ENCODE results near the gene CACTIN.

CACTIN gene

GRCh38 chr19:3580156-3580934, 46.2 kb downstream of the CACTIN start:
- Histone ChIP-seq H3K9me3 (ENCODE audit: control insufficient read depth, low read length) (no peaks in the 10 kb centered on the region), H3K4me3 (ENCODE audit: extremely low read depth, insufficient read depth, low read length, poor library complexity, severe bottlenecking) (no peak overlapping the region), H3K36me3 (ENCODE audit: control insufficient read depth, insufficient read depth, low read length) (peaks cover 7% of the 10 kb centered on the region), H3K27ac (ENCODE audit: low read depth, low read length, severe bottlenecking) (peak overlapping the region; percentile 46), H3K4me1 (ENCODE audit: control insufficient read depth, insufficient read depth, low read length, poor library complexity, severe bottlenecking) (peaks cover 18% of the 10 kb centered on the region)
- WGBS, 2 experiments (ENCODE audit: insufficient coverage in 2 of 2): 73 to 77% methylated on average over 6 to 10 of the region's 11 CpGs

GRCh38 chr19:3578390-3578789, 48.2 kb downstream of the CACTIN start:
- 79 to 91% methylated on average over 9 to 12 of the region's 17 CpGs for WGBS, 2 experiments (ENCODE audit: insufficient coverage in 2 of 2)
- peaks cover 20% of the 10 kb centered on the region for H3K36me3 ChIP-seq (ENCODE audit: control insufficient read depth, insufficient read depth, low read length)
- no peak overlapping the region for H3K4me3 ChIP-seq (ENCODE audit: extremely low read depth, insufficient read depth, low read length, poor library complexity, severe bottlenecking)
- H3K27ac ChIP-seq (ENCODE audit: low read depth, low read length, severe bottlenecking): no peak overlapping the region
- H3K4me1 ChIP-seq (ENCODE audit: control insufficient read depth, insufficient read depth, low read length, poor library complexity, severe bottlenecking): peaks cover 18% of the 10 kb centered on the region
- H3K9me3 ChIP-seq (ENCODE audit: control insufficient read depth, low read length): no peaks in the 10 kb centered on the region

- Histone ChIP-seq H3K4me3 (ENCODE audit: extremely low read depth, insufficient read depth, low read length, poor library complexity, severe bottlenecking) (no peak overlapping the region), H3K27ac (ENCODE audit: low read depth, low read length, severe bottlenecking) (no peak overlapping the region), H3K4me1 (ENCODE audit: control insufficient read depth, insufficient read depth, low read length, poor library complexity, severe bottlenecking) (peaks cover 18% of the 10 kb centered on the region), H3K36me3 (ENCODE audit: control insufficient read depth, insufficient read depth, low read length) (peaks cover 20% of the 10 kb centered on the region), H3K9me3 (ENCODE audit: control insufficient read depth, low read length) (no peaks in the 10 kb centered on the region)
- WGBS, 2 experiments (ENCODE audit: insufficient coverage in 2 of 2): 77 to 86% methylated on average over 49 to 54 of the region's 60 CpGs
Observed at GRCh38 chr19:3577723-3578344, 48.8 kb downstream of the CACTIN start.

- peaks cover 20% of the 10 kb centered on the region for H3K36me3 ChIP-seq (ENCODE audit: control insufficient read depth, insufficient read depth, low read length)
- H3K4me1 ChIP-seq (ENCODE audit: control insufficient read depth, insufficient read depth, low read length, poor library complexity, severe bottlenecking): peaks cover 24% of the 10 kb centered on the region
- peak overlapping the region; percentile 25 for H3K4me3 ChIP-seq (ENCODE audit: extremely low read depth, insufficient read depth, low read length, poor library complexity, severe bottlenecking)
- H3K27ac ChIP-seq (ENCODE audit: low read depth, low read length, severe bottlenecking): no peak overlapping the region
- no peaks in the 10 kb centered on the region for H3K9me3 ChIP-seq (ENCODE audit: control insufficient read depth, low read length)
- 17 to 22% methylated on average over 25 to 50 of the region's 78 CpGs for WGBS, 2 experiments (ENCODE audit: insufficient coverage in 2 of 2)
Observed at GRCh38 chr19:3576696-3577443, 49.7 kb downstream of the CACTIN start.

- no peak overlapping the region for H3K27ac ChIP-seq (ENCODE audit: low read depth, low read length, severe bottlenecking)
- no peaks in the 10 kb centered on the region for H3K9me3 ChIP-seq (ENCODE audit: control insufficient read depth, low read length)
- WGBS, 2 experiments (ENCODE audit: insufficient coverage in 2 of 2): 72 to 81% methylated on average over 21 to 22 of the region's 29 CpGs
- H3K4me1 ChIP-seq (ENCODE audit: control insufficient read depth, insufficient read depth, low read length, poor library complexity, severe bottlenecking): peaks cover 25% of the 10 kb centered on the region
- peak overlapping the region; percentile 25 for H3K4me3 ChIP-seq (ENCODE audit: extremely low read depth, insufficient read depth, low read length, poor library complexity, severe bottlenecking)
- H3K36me3 ChIP-seq (ENCODE audit: control insufficient read depth, insufficient read depth, low read length): peaks cover 20% of the 10 kb centered on the region
Observed at GRCh38 chr19:3575949-3576673, 50.5 kb downstream of the CACTIN start.

GRCh38 chr19:3575260-3575741, 51.3 kb downstream of the CACTIN start:
- Histone ChIP-seq H3K9me3 (ENCODE audit: control insufficient read depth, low read length) (no peaks in the 10 kb centered on the region), H3K4me1 (ENCODE audit: control insufficient read depth, insufficient read depth, low read length, poor library complexity, severe bottlenecking) (peaks cover 25% of the 10 kb centered on the region), H3K27ac (ENCODE audit: low read depth, low read length, severe bottlenecking) (no peak overlapping the region), H3K36me3 (ENCODE audit: control insufficient read depth, insufficient read depth, low read length) (peaks cover 20% of the 10 kb centered on the region), H3K4me3 (ENCODE audit: extremely low read depth, insufficient read depth, low read length, poor library complexity, severe bottlenecking) (no peak overlapping the region)
- WGBS, 2 experiments (ENCODE audit: insufficient coverage in 2 of 2): 83 to 93% methylated on average over 12 to 19 of the region's 19 CpGs

- Histone ChIP-seq H3K36me3 (ENCODE audit: control insufficient read depth, insufficient read depth, low read length) (peaks cover 20% of the 10 kb centered on the region), H3K4me1 (ENCODE audit: control insufficient read depth, insufficient read depth, low read length, poor library complexity, severe bottlenecking) (peaks cover 19% of the 10 kb centered on the region), H3K27ac (ENCODE audit: low read depth, low read length, severe bottlenecking) (no peak overlapping the region), H3K9me3 (ENCODE audit: control insufficient read depth, low read length) (no peaks in the 10 kb centered on the region), H3K4me3 (ENCODE audit: extremely low read depth, insufficient read depth, low read length, poor library complexity, severe bottlenecking) (peak overlapping the region; percentile 92)
- WGBS, 2 experiments (ENCODE audit: insufficient coverage in 2 of 2): 62 to 66% methylated on average over 43 to 51 of the region's 55 CpGs
Observed at GRCh38 chr19:3573858-3574637, 52.5 kb downstream of the CACTIN start.

GRCh38 chr19:3573162-3573857, 53.3 kb downstream of the CACTIN start:
- peaks cover 16% of the 10 kb centered on the region for H3K4me1 ChIP-seq (ENCODE audit: control insufficient read depth, insufficient read depth, low read length, poor library complexity, severe bottlenecking)
- H3K27ac ChIP-seq (ENCODE audit: low read depth, low read length, severe bottlenecking): peak overlapping the region; percentile 66
- no peaks in the 10 kb centered on the region for H3K9me3 ChIP-seq (ENCODE audit: control insufficient read depth, low read length)
- WGBS, 2 experiments (ENCODE audit: insufficient coverage in 2 of 2): 1% methylated on average over 36 to 58 of the region's 60 CpGs
- peaks cover 20% of the 10 kb centered on the region for H3K36me3 ChIP-seq (ENCODE audit: control insufficient read depth, insufficient read depth, low read length)
- peak overlapping the region; percentile 92 for H3K4me3 ChIP-seq (ENCODE audit: extremely low read depth, insufficient read depth, low read length, poor library complexity, severe bottlenecking)

- H3K4me1 ChIP-seq (ENCODE audit: control insufficient read depth, insufficient read depth, low read length, poor library complexity, severe bottlenecking): peaks cover 16% of the 10 kb centered on the region
- peak within 1 kb of the TSS; percentile 66 for H3K27ac ChIP-seq (ENCODE audit: low read depth, low read length, severe bottlenecking)
- no peaks in the 10 kb centered on the region for H3K9me3 ChIP-seq (ENCODE audit: control insufficient read depth, low read length)
- WGBS, 2 experiments (ENCODE audit: insufficient coverage in 2 of 2): 0 to 1% methylated on average over 2 to 14 of the region's 30 CpGs
- H3K36me3 ChIP-seq (ENCODE audit: control insufficient read depth, insufficient read depth, low read length): peaks cover 20% of the 10 kb centered on the region
- peak within 1 kb of the TSS; percentile 92 for H3K4me3 ChIP-seq (ENCODE audit: extremely low read depth, insufficient read depth, low read length, poor library complexity, severe bottlenecking)
Observed at GRCh38 chr19:3572855-3573161, 53.8 kb downstream of the CACTIN start, which contains the start of gene HMG20B. HMG20B (plus strand) TSS chr19:3572944; CDS start chr19:3573310, 366 bp downstream.
